HepG2 (cell line): ENCODE data around the gene NCAPG.

ENCODE experiments used
- CTCF ChIP-seq: sonication (generic); formaldehyde crosslinking; IDR thresholded peaks from 2 replicates; pipeline ENCODE4 v1.5.0; 2020; ENCODE audit warnings: mild to moderate bottlenecking, missing genetic modification reagents, moderate library complexity
- HOMEZ ChIP-seq: IDR thresholded peaks from 2 replicates; pipeline ENCODE4 v1.6.1; 2016; ENCODE audit warnings: low read depth
- MXI1 ChIP-seq: IDR thresholded peaks from 3 replicates; pipeline ENCODE4 v1.6.1; 2012; ENCODE audit warnings: low read depth, low read length, inconsistent platforms, borderline replicate concordance
- NFIC ChIP-seq: IDR thresholded peaks from 2 replicates; pipeline ENCODE4 v1.6.1; 2012; ENCODE audit warnings: mild to moderate bottlenecking, low read length, inconsistent platforms
- NR2F1 ChIP-seq, 2 experiments: fragments of 450-650 bp in 1 of 2; formaldehyde crosslinking in 1 of 2; IDR thresholded peaks; 2 replicates each; pipeline versions ENCODE4 v1.5.0 to v1.6.1; 2016 to 2020; ENCODE audit warnings: mild to moderate bottlenecking in 1 of 2, missing compliant biosample characterization in 1 of 2, missing genetic modification reagents in 1 of 2, moderate library complexity in 1 of 2
- PHB2 ChIP-seq: fragments of 450-650 bp; IDR thresholded peaks from 2 replicates; pipeline ENCODE4 v1.6.1; 2018; ENCODE audit not compliant: partially characterized antibody
- TBP ChIP-seq: sonication (generic); formaldehyde crosslinking; IDR thresholded peaks from 2 replicates; pipeline ENCODE4 v1.5.0; 2020; ENCODE audit warnings: missing genetic modification reagents
- ZNF260 ChIP-seq: sonication (generic); formaldehyde crosslinking; IDR thresholded peaks from 2 replicates; pipeline ENCODE4 v1.4.0; 2020; ENCODE audit warnings: missing genetic modification reagents, low read depth, mild to moderate bottlenecking, borderline replicate concordance
- ZNF282 ChIP-seq: fragments of 450-650 bp; IDR thresholded peaks from 2 replicates; pipeline ENCODE4 v1.6.1; 2018; ENCODE audit not compliant: partially characterized antibody
- ZNF512 ChIP-seq: sonication (generic); formaldehyde crosslinking; IDR thresholded peaks from 2 replicates; pipeline ENCODE4 v1.4.0; 2020; ENCODE audit warnings: mild to moderate bottlenecking, missing genetic modification reagents

- TF ChIP-seq ZNF512 (CRISPR knock-in tag) (no peak), ZNF282 (no peak), NFIC (no peak), CTCF (CRISPR knock-in tag) (no peak), TBP (CRISPR knock-in tag) (no peak), MXI1 (no peak), NR2F1 (CRISPR knock-in tag; IDR thresholded peaks at IDR 0.05) (no peak), HOMEZ (no peak), PHB2 (no peak), ZNF260 (no peak)
These were observed 3.4 kb downstream of the NCAPG start for GRCh38 chr4:17814140-17814539.
